ENCODE results near the gene AIP.
"Not testable (repeated sequence)": the region's sequence is repeated elsewhere in the genome, so short reads cannot be mapped to it uniquely, and the experiment has no call there.

AIP gene

GRCh38 chr11:67511558-67511957 is 28.7 kb downstream of the AIP start:
- not testable (repeated sequence) for H3K4me3 ChIP-seq (ENCODE audit: extremely low read depth, insufficient read depth, low read length, poor library complexity, severe bottlenecking); H3K4me1 ChIP-seq (ENCODE audit: control insufficient read depth, insufficient read depth, low read length, poor library complexity, severe bottlenecking); H3K27ac ChIP-seq (ENCODE audit: low read depth, low read length, severe bottlenecking); H3K9me3 ChIP-seq (ENCODE audit: control insufficient read depth, low read length); H3K36me3 ChIP-seq (ENCODE audit: control insufficient read depth, insufficient read depth, low read length)
- WGBS, 2 experiments (ENCODE audit: insufficient coverage in 2 of 2): 82 to 89% methylated on average over 3 to 4 of the region's 4 CpGs

- Histone ChIP-seq H3K27ac (ENCODE audit: low read depth, low read length, severe bottlenecking) (no peak overlapping the region), H3K36me3 (ENCODE audit: control insufficient read depth, insufficient read depth, low read length) (no peaks in the 10 kb centered on the region), H3K4me3 (ENCODE audit: extremely low read depth, insufficient read depth, low read length, poor library complexity, severe bottlenecking) (no peak overlapping the region), H3K4me1 (ENCODE audit: control insufficient read depth, insufficient read depth, low read length, poor library complexity, severe bottlenecking) (no peaks in the 10 kb centered on the region), H3K9me3 (ENCODE audit: control insufficient read depth, low read length) (no peaks in the 10 kb centered on the region)
- WGBS, 2 experiments (ENCODE audit: insufficient coverage in 2 of 2): 80 to 90% methylated on average over 2 to 4 of the region's 7 CpGs
These were observed 31.3 kb downstream of the AIP start for GRCh38 chr11:67514116-67514515.

- 89 to 94% methylated on average over 9 of the region's 9 CpGs for WGBS, 2 experiments (ENCODE audit: insufficient coverage in 2 of 2)
- no peaks in the 10 kb centered on the region for H3K4me1 ChIP-seq (ENCODE audit: control insufficient read depth, insufficient read depth, low read length, poor library complexity, severe bottlenecking)
- no peaks in the 10 kb centered on the region for H3K9me3 ChIP-seq (ENCODE audit: control insufficient read depth, low read length)
- no peak overlapping the region for H3K27ac ChIP-seq (ENCODE audit: low read depth, low read length, severe bottlenecking)
- H3K4me3 ChIP-seq (ENCODE audit: extremely low read depth, insufficient read depth, low read length, poor library complexity, severe bottlenecking): no peak overlapping the region
- H3K36me3 ChIP-seq (ENCODE audit: control insufficient read depth, insufficient read depth, low read length): no peaks in the 10 kb centered on the region
These were observed 34.0 kb downstream of the AIP start for GRCh38 chr11:67516806-67517205.

- WGBS, 2 experiments (ENCODE audit: insufficient coverage in 2 of 2): 90 to 93% methylated on average over 7 to 10 of the region's 10 CpGs
- Histone ChIP-seq H3K4me3 (ENCODE audit: extremely low read depth, insufficient read depth, low read length, poor library complexity, severe bottlenecking) (no peak overlapping the region), H3K9me3 (ENCODE audit: control insufficient read depth, low read length) (no peaks in the 10 kb centered on the region), H3K36me3 (ENCODE audit: control insufficient read depth, insufficient read depth, low read length) (no peaks in the 10 kb centered on the region), H3K4me1 (ENCODE audit: control insufficient read depth, insufficient read depth, low read length, poor library complexity, severe bottlenecking) (no peaks in the 10 kb centered on the region), H3K27ac (ENCODE audit: low read depth, low read length, severe bottlenecking) (no peak overlapping the region)
These were observed 35.1 kb downstream of the AIP start for GRCh38 chr11:67517784-67518552.

- Histone ChIP-seq H3K9me3 (ENCODE audit: control insufficient read depth, low read length) (no peaks in the 10 kb centered on the region), H3K27ac (ENCODE audit: low read depth, low read length, severe bottlenecking) (no peak overlapping the region), H3K36me3 (ENCODE audit: control insufficient read depth, insufficient read depth, low read length) (no peaks in the 10 kb centered on the region), H3K4me1 (ENCODE audit: control insufficient read depth, insufficient read depth, low read length, poor library complexity, severe bottlenecking) (no peaks in the 10 kb centered on the region), H3K4me3 (ENCODE audit: extremely low read depth, insufficient read depth, low read length, poor library complexity, severe bottlenecking) (no peak overlapping the region)
- 89 to 96% methylated on average over 32 of the region's 32 CpGs for WGBS, 2 experiments (ENCODE audit: insufficient coverage in 2 of 2)
These were observed 36.9 kb downstream of the AIP start for GRCh38 chr11:67519726-67520125.

GRCh38 chr11:67520856-67521824 is 38.3 kb downstream of the AIP start:
- Histone ChIP-seq H3K36me3 (ENCODE audit: control insufficient read depth, insufficient read depth, low read length) (no peaks in the 10 kb centered on the region), H3K4me3 (ENCODE audit: extremely low read depth, insufficient read depth, low read length, poor library complexity, severe bottlenecking) (no peak overlapping the region), H3K27ac (ENCODE audit: low read depth, low read length, severe bottlenecking) (no peak overlapping the region), H3K4me1 (ENCODE audit: control insufficient read depth, insufficient read depth, low read length, poor library complexity, severe bottlenecking) (no peaks in the 10 kb centered on the region), H3K9me3 (ENCODE audit: control insufficient read depth, low read length) (no peaks in the 10 kb centered on the region)
- WGBS, 2 experiments (ENCODE audit: insufficient coverage in 2 of 2): 89 to 92% methylated on average over 14 to 16 of the region's 16 CpGs

- Histone ChIP-seq H3K27ac (ENCODE audit: low read depth, low read length, severe bottlenecking) (no peak overlapping the region), H3K9me3 (ENCODE audit: control insufficient read depth, low read length) (no peaks in the 10 kb centered on the region), H3K4me1 (ENCODE audit: control insufficient read depth, insufficient read depth, low read length, poor library complexity, severe bottlenecking) (no peaks in the 10 kb centered on the region), H3K36me3 (ENCODE audit: control insufficient read depth, insufficient read depth, low read length) (no peaks in the 10 kb centered on the region), H3K4me3 (ENCODE audit: extremely low read depth, insufficient read depth, low read length, poor library complexity, severe bottlenecking) (no peak overlapping the region)
- 89% methylated on average over 7 of the region's 10 CpGs; no CpG with 5 or more reads in 1 of the 2 experiments for WGBS, 2 experiments (ENCODE audit: insufficient coverage in 2 of 2)
These were observed 39.1 kb downstream of the AIP start for GRCh38 chr11:67521924-67522323.

GRCh38 chr11:67522338-67522737 is 39.5 kb downstream of the AIP start:
- Histone ChIP-seq H3K4me3 (ENCODE audit: extremely low read depth, insufficient read depth, low read length, poor library complexity, severe bottlenecking) (no peak overlapping the region), H3K4me1 (ENCODE audit: control insufficient read depth, insufficient read depth, low read length, poor library complexity, severe bottlenecking) (no peaks in the 10 kb centered on the region), H3K27ac (ENCODE audit: low read depth, low read length, severe bottlenecking) (no peak overlapping the region), H3K9me3 (ENCODE audit: control insufficient read depth, low read length) (no peaks in the 10 kb centered on the region), H3K36me3 (ENCODE audit: control insufficient read depth, insufficient read depth, low read length) (no peaks in the 10 kb centered on the region)
- WGBS, 2 experiments (ENCODE audit: insufficient coverage in 2 of 2): 87 to 91% methylated on average over 9 of the region's 15 CpGs

- Histone ChIP-seq H3K27ac (ENCODE audit: low read depth, low read length, severe bottlenecking) (no peak within 1 kb of the TSS), H3K4me3 (ENCODE audit: extremely low read depth, insufficient read depth, low read length, poor library complexity, severe bottlenecking) (no peak within 1 kb of the TSS), H3K36me3 (ENCODE audit: control insufficient read depth, insufficient read depth, low read length) (no peaks in the 10 kb centered on the region), H3K9me3 (ENCODE audit: control insufficient read depth, low read length) (no peaks in the 10 kb centered on the region), H3K4me1 (ENCODE audit: control insufficient read depth, insufficient read depth, low read length, poor library complexity, severe bottlenecking) (no peaks in the 10 kb centered on the region)
- WGBS, 2 experiments (ENCODE audit: insufficient coverage in 2 of 2): 90% methylated on average over 20 to 21 of the region's 23 CpGs
These were observed 40.2 kb downstream of the AIP start, which contains the start of gene CABP2 for GRCh38 chr11:67522844-67523555. CABP2 (minus strand) TSS chr11:67523446; CDS start chr11:67523326, 120 bp downstream.

Data from mesodermal cell (in vitro differentiated cells).